Right hindlimb (tissue), 1 donor: ENCODE data around the gene PRDX6.
"Not testable (repeated sequence)": the region's sequence is repeated elsewhere in the genome, so short reads cannot be mapped to it uniquely, and the experiment has no call there.

ENCODE experiments used
- DNase-seq: peaks from one replicate; pipeline ENCODE4 v3.0.0-alpha.2; 2018

Gene PRDX6

GRCh38 chr1:173502104-173502503, 25.0 kb downstream of the PRDX6 start:
- DNase-seq, result no peak

- DNase-seq, result no peak
Observed at GRCh38 chr1:173503391-173503790, 26.3 kb downstream of the PRDX6 start.

DNA sequence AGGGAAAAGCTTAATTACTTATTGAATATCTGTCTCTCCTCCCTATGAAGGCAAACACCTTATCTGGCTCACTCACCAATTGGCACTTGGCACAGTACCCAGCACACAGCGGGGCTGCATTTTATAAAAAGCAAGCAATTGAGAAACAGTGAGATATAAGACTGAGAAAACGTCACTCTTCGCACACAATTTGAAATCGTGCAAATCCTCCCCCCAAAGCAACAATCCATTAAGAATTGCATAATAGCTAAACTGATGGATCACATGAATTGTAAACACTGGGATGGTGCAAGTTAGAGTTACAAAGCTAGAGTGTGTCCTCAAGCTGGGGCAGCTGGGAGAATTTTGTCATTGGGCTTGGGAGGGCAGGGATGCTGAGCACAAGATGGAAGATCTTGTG, 27.1 kb downstream of the PRDX6 start:
- no peak for DNase-seq

DNA sequence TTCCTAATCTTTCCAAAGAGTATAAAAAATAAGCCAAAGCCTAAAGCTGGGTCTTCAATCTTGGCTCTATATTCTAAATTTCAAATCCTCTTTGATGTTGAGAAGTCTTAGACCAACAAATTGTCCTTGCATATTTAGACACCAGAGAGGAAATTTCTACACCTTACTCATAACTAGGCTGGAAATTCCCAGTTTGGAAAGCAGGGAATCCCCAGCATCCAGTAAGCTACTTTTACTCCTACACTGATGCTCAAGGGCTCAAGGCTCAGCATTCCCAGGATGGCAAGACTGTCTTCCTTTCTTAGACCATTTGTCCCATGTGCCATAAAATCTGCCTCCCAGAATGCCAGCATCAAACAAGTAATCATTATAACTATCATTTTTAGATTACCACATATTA, 28.3 kb downstream of the PRDX6 start:
- DNase-seq, result no peak

DNA sequence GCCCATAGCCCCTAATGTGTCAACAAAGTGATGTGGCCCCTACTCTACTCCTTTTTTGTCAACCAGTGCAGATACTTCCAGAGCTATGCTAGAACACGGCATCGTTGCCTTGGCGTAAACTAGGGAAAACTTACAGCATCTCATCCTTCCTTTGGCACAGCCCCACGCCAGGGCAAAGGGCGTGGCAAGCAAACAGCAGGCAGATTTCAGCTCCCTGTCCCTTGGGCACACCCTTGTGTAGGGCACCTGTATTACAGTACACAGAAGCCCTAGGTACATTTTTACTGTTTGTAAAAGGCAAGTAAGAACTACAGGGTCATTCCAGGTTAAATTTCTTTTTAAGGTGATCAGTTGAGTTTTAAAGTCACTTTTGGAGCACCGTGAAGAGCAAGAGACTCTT, 29.3 kb downstream of the PRDX6 start:
- DNase-seq, result no peak

DNA sequence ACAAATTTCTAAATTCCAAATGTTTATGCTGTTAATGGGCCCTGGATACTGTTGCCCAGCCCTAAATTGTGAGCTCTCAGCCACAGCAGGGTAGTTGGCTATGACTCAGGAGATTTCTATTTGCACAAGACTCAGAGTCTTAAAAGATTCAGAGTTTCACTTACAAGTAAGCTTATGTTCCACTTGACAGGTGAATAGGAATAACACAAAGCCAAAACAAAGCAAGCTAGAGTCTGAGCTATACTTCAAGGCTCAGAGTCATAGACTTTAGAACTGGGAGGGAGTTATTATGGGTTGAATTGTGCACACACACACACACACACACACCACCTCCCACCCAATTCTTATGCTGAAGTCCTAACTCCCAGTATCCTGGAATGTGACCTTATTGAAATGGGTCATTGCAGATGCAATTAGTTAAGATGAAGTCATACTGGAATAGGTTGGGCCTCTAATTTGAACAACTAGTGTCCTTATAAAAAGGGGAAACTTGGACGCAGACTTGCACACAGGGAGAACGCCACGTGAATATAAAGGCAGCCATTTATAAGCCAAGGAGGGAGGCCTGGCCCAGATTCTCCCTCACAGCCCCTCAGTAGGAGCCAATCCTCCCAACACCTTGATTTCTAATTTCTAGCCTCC, 30.2 kb downstream of the PRDX6 start:
- no peak for DNase-seq

- no peak for DNase-seq
Observed at GRCh38 chr1:173507847-173508209, 30.7 kb downstream of the PRDX6 start.

DNA sequence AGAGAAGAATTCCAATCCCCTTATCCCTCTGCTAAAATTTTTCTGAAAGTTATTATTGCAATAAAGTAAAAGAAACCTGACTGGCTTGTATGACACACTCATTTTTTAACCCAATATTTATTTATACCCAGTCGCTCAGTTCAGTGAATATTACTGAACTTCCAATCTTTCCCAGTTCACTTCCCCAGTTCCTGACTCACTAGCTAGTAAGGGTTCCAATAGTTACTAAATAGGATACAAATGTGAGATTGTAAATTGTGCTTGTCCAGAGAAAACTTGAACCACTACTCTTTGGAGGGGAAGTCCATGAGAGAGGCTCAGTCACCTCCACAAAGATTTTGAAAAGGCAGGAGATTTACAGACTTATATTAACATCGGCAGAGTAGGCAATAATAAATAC, 31.4 kb downstream of the PRDX6 start:
- DNase-seq, result no peak

GRCh38 chr1:173509797-173510196, 32.7 kb downstream of the PRDX6 start:
- DNase-seq, result no peak

DNA sequence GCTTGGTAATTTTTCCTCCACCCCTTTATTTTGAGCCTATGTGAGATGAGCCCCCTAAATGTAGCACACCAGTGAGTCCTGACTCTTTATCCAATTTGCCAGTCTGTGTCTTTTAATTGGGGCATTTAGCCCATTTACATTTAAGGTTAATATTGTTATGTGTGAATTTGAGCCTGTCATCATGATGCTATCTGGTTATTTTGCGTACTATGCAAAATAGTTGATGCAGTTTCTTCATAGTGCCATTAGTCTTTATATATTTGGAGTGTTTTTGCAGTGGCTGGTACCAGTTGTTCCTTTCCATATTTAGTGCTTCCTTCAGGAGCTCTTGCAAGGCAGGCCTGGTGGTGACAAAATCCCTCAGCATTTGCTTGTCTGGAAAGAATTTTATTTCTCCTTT, 37.4 kb downstream of the PRDX6 start:
- not testable (repeated sequence) for DNase-seq

- no peak for DNase-seq
Observed at GRCh38 chr1:173520799-173521198, 43.7 kb downstream of the PRDX6 start.

GRCh38 chr1:173523329-173523728, 46.2 kb downstream of the PRDX6 start:
- DNase-seq, result no peak

DNA sequence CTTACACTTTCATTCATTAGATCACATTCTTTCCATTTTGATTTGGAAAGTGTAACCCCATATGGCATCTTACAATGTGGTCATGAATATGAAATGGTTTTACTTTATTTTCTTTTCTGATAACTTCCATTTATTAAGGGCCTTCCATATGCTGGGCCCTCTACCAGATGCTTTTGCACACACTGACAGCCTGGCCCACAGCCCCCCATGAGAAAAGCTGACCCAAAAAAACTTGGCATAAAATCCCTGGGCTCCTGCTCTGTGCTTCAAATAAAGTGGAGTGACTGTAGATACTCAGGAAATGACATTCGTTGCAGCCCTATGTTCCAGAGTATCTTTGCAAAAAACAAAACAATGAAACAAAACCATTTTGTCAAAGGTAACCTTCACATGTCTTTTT, 48.8 kb downstream of the PRDX6 start:
- no peak for DNase-seq

GRCh38 chr1:173527151-173527826, 50.2 kb downstream of the PRDX6 start:
- DNase-seq, result no peak

DNA sequence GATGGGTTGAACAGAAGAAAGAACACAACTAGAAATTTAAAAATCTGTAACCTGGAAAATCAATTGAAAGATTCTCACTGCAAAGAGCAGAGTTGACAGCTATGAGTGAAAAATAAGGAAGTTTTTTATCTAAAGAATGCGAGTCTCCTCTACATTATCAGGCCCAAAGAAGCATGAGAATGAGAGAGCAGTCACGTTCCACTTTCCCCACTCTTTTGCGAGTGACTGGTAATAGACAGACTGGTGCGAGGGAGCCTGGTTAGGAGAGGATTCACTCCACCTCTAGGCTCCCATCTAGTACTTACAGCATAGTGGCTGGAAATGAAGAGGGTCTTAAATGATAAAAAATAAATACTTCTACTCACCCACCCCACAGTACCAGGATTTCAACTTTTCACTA, 52.0 kb downstream of the PRDX6 start:
- no peak for DNase-seq

DNA sequence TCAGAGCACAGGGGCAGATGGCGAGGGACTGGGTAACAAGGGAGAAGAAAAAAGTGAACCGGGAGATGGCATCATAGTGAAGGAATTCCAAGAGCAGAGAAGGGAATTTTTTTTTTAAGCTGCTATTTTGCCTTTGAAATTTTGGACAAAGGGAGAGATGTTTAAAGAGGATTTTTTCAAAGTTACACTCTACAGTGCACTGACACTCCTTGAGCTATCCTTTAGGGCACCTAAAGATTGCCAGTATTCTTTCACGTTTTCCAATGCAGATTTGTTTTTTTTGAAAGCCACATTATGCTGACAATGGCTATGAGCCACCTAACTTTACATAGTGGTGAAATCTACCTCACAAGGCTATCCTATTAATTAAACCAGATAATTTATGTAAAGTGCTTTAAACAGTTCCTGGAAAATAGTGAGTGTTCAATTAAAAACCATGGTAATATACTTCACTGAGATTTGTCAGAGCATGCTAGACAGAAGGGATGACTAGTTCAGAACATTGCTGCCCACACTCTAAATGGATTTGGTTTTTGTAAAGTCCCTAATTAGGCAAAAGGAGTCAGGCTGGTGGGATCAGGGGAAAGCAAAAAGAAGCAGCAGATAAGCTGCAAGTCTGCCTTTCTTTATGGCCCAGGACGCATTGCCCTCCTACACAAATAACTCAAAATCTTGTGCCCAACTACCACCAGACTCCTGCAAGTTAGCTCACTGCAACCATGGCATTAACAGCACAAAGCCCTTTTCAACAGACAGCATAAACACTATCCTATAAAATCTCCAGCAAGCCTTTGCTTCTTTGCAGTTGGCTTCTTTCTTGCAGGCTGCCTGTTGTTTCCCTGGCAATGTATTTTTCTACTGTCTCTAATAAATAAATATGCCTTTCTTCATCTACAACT, 53.9 kb downstream of the PRDX6 start:
- DNase-seq, result no peak

DNA sequence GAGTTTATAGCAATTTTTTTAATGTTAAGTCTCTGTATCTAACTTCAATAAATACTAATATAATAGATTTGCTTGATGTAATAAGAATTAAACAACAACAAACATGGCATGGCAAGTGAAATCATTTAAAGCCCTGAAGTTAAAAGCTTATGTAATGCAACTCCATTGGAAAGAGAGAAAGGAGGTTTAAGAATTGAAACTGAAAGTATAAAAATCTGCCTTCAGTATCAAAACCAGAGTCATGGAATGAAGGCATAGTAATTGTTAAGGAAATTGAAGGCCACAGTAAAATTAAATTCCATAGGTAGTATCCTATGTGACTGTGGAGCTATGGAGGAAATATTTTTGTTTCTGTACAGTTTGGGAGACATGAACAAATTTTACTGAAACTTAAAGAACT, 55.1 kb downstream of the PRDX6 start:
- DNase-seq, result no peak

GRCh38 chr1:173536223-173536622, 59.1 kb downstream of the PRDX6 start:
- DNase-seq, result no peak
